ENCODE measurements around the gene LDLRAP1. TPM values are rescaled to one million over a fixed set of nuclear protein-coding genes. Genes with fewer than 3 reads are reported as not detected.

LDLRAP1 gene
- total and polyA plus RNA-seq, 2 of the 4 experiments (the other 2 are of a cell fraction), result 4.5 to 14.4 TPM

DNA sequence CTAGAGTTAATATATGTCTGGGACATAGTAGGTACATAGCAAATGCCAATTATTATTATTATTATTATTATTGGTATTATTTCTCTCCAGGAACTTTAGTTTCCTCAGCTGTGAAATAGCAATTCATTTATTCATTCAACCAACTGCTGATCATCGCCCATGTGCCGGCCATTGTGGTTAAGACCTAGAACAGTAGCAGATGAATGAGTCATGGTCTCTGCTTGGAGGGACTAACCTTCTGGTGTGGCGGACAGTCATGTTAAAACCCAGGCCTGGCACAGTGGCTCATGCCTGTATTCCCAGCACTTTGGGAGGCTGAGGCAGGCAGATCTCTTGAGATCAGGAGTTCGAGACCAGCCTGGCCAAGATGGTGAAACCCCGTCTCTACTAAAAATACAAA, 23.8 kb upstream of the LDLRAP1 start:
- Histone ChIP-seq H3K18ac (ENCODE audit: low read depth, low read length) (no peak overlapping the region), H2BK20ac (ENCODE audit: low read depth, low read length) (no peak overlapping the region), H2BK5ac (ENCODE audit: low read depth, low read length, poor library complexity, severe bottlenecking) (no peak overlapping the region), H2BK120ac (ENCODE audit: low read depth, low read length) (no peak overlapping the region), H4K5ac (ENCODE audit: low read depth, low read length) (no peak overlapping the region), H3K4me3 (ENCODE audit: insufficient read depth, low read depth, low read length) (no peak overlapping the region), H3K56ac (ENCODE audit: extremely low read depth, insufficient read depth, low read length) (no peak overlapping the region), H2AK5ac (ENCODE audit: low read depth, low read length) (no peak overlapping the region), H3K4me2 (ENCODE audit: low read depth, low read length) (no peak overlapping the region), H3K27me3 (ENCODE audit: control insufficient read depth, insufficient read depth, low read length) (peaks cover 14% of the 10 kb centered on the region), H3K14ac (replicated peaks; ENCODE audit: low read depth, low read length) (no peak overlapping the region), H3K36me3 (ENCODE audit: control insufficient read depth, insufficient read depth, low read length) (no peaks in the 10 kb centered on the region), H4K91ac (ENCODE audit: insufficient read depth, low read depth, low read length) (no peak overlapping the region), H3K4ac (ENCODE audit: low read depth, low read length) (no peak overlapping the region), H3K23ac (ENCODE audit: low read depth, low read length) (no peak overlapping the region), H3K9ac (ENCODE audit: low read depth, low read length) (no peak overlapping the region), H4K20me1 (ENCODE audit: insufficient read depth, low read length) (no peaks in the 10 kb centered on the region), H2AFZ (replicated peaks; ENCODE audit: low read length, poor library complexity) (peak overlapping the region; percentile 43), H2AK9ac (replicated peaks; ENCODE audit: low read depth, low read length, poor library complexity) (no peak overlapping the region), H3K4me1 (ENCODE audit: control insufficient read depth, insufficient read depth, low read length) (no peaks in the 10 kb centered on the region; the same call in 1 of the 2 replicates), H3K9me1 (ENCODE audit: insufficient read depth, low read length) (peaks cover 6% of the 10 kb centered on the region; the same call in 1 of the 2 replicates), H3K9me3 (ENCODE audit: control insufficient read depth, insufficient read depth, low read length) (peaks cover 2% of the 10 kb centered on the region; the same call in 1 of the 2 replicates), H3K79me1 (ENCODE audit: low read depth in 1 of 2, low read length in 2 of 2) (no peaks in the 10 kb centered on the region), H2BK15ac (ENCODE audit: low read depth, low read length) (no peak overlapping the region), H4K8ac (ENCODE audit: low read depth in 2 of 2, low read length in 2 of 2) (no peak overlapping the region), H3K27ac (ENCODE audit: insufficient read depth, low read length) (no peak overlapping the region)
- ATAC-seq (ENCODE audit: low read depth) (no peak), DNase-seq (peak; percentile 84)
- TF ChIP-seq CEBPB (IDR thresholded peaks at IDR 0.05; ENCODE audit: low read depth, low read length) (no peak), MAZ (IDR thresholded peaks at IDR 0.05; ENCODE audit: borderline replicate concordance, low read depth, low read length) (no peak), BHLHE40 (IDR thresholded peaks at IDR 0.05; ENCODE audit: low read depth, low read length) (peak; percentile 73), MXI1 (IDR thresholded peaks at IDR 0.05; ENCODE audit: borderline replicate concordance, low read depth, low read length) (no peak), FOS (IDR thresholded peaks at IDR 0.05; ENCODE audit: low read depth, low read length) (peak; percentile 60), CHD1 (IDR thresholded peaks at IDR 0.05; ENCODE audit: low read depth, low read length) (no peak)
- WGBS, 2 experiments (ENCODE audit: extremely low coverage in 2 of 2, insufficient read length in 1 of 2), result 60% methylated on average over 1 of the region's 5 CpGs; no CpG with 5 or more reads in 1 of the 2 experiments
- dilution Hi-C loops (cut with HindIII; ENCODE audit: low sequenced_read_pairs, unreplicated experiment) (no loop called here), in situ Hi-C loops (cut with MboI; ENCODE audit: low sequenced_read_pairs) (loop anchor here (10.0 to 25.0 kb wide), 2 partner anchors 107 to 235 kb away; partner anchors contain the start of gene RHCE), intact Hi-C loops (cut with micrococcal nuclease) (loop anchor here (5.0 to 10.0 kb wide), 4 partner anchors 87 to 277 kb away; partner anchors contain the start of gene MACO1)
- CTCF ChIA-PET, result interaction anchor here (0.6 kb wide), 1 partner anchor 71 kb away, joined by 5 read pairs; no protein-coding TSS in a partner anchor
- POLR2A ChIA-PET (ENCODE audit: unreplicated experiment), result no interaction called here
- no TSS peak for BruUV-seq (replicated peaks)
